Hematopoietic multipotent progenitor cell (in vitro differentiated cells): ENCODE measurements around the gene LRBA. TPM values are rescaled to one million over a fixed set of nuclear protein-coding genes. Genes with fewer than 3 reads are reported as not detected.
A peak's percentile ranks its signal among the peaks of the same experiment; 100 is the strongest.

Experiments used
- DNase-seq, 3 donors: peaks; one replicate each; pipeline ENCODE4 v3.0.0-alpha.2; 2011 to 2015; ENCODE audit warnings: low read depth in 2 of 3, low spot score in 2 of 3
- total RNA-seq: library from RNA; depleted of rRNA; stranded (reverse); fragments of >200 nt; gene quantifications from one replicate; pipeline ENCODE4 v1.2.3, GENCODE V29; 2012

The LRBA gene
- total RNA-seq, 1 donor: 219 TPM

- DNase-seq: no peak
Measured at GRCh38 chr4:150258569-150258968, 756.5 kb downstream of the LRBA start.

DNA sequence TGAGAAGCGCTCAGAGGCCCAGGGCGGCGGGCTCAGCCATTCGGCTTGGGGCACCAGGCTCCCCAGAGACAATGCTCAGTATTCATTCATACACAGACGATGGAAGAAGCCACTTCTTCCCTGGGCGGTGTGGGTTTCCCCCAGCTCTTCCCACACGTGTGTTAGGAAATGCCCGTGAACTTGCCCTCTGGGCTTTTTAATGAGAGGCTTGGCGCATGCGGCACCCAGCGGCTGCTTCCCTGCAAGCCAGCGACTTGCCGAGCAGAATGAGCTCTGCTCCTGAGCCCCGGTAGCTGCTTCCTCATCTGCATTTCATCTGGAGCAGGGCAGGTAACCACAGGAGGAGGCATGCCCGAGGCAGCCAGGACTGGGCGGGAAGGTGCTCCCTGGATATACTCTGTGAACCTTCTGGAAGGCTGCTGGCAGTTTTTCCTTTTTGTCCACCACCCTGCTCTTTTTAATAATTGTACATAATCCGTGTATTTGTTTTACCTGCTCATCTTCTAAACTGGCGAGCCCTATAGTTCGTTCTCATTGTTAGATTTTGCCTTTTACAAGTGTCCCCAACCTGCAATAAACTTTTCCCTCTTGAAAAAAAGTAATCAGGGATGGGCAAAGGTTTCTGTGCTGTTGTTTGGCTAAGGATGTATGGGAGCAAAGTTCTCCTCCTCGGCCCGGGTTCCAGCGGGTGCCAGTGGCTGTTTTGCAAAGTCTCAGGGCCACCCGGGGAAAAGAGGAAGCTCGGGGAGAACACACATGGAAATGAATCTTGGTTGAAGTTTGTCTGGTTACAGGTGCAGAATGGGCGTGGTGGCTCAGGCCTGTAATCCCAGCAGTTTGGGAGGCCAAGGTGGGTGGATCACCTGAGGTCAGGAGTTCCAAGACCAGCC, 758.0 kb downstream of the LRBA start:
- no peak for DNase-seq

DNA sequence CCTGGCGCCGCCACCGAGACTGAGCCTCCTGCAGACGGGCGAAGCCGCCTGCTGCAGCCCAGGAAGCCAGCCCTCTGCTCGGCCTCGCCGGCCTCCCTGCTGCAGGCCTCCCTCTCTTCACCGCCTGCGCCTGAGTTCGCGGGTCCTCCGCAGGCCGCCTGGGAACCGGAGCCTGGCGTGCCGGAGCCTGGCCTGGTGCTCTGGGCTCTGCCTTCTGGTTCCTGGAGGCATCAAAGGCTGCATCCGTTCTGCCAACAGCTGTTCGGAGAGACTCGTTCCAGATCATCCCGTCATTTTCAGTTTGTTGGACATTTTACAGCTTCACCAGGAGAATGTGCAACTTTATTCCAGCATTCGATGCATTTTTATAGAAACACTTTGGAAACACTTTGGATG, 758.9 kb downstream of the LRBA start:
- no peak for DNase-seq

- no peak for DNase-seq
Measured at GRCh38 chr4:150255610-150256224, 759.4 kb downstream of the LRBA start.

DNA sequence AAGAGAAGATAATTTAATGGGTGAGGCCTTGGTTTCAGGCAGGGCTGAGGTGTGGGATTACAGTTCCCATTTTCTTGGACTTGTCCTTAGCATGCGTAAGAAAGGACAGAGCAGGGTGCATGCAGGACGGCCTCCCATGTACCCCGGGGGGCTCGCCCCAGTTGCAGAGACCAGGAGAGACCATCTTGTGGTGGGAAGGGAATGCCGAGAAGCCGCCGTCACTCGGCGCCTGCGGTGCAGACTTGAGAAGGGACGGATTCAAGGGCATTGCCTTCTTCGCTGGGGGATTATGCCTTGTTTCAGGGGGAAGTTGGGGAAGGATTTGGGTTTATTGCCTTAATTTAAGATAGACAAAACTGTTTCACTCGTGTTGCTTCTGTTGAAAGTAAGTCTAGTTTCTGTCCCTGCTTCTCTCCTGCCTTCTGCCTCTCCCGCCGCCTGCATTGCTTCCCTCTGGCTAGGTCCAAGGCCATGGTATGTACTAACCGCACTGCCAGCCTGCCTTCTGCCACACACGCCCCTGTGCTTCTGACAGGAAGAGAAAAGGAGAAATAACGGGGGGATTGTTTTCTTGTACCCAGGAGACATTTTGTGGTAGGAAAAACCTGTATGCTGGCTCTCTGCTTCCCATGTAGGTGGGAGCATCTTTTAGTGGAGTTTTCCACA, 761.0 kb downstream of the LRBA start:
- DNase-seq: peak in 2 of 3 donors; percentile 22 to 65

- DNase-seq: no peak
Measured at GRCh38 chr4:150253416-150253815, 761.7 kb downstream of the LRBA start.

- no peak for DNase-seq
Measured at GRCh38 chr4:150252741-150253140, 762.3 kb downstream of the LRBA start.

DNA sequence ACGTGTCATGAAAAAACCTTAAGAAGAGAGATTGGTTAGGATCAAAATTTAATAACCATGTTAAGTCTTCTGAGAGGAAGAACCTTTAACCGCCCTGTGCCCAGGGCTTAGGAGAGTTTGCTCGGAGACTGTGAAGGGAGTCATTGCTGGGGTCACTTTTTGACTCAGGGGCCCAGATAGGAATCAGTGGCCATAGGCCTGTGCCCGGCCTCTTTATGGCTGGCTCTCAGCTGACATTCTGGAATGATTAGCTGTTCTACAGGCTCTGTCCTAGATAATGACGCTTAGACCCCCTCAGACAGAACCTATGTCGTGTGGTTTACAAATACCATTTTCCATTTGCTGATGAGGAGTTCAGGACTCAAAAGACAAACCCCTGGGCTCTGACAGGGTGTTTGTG, 762.8 kb downstream of the LRBA start:
- DNase-seq: no peak

DNA sequence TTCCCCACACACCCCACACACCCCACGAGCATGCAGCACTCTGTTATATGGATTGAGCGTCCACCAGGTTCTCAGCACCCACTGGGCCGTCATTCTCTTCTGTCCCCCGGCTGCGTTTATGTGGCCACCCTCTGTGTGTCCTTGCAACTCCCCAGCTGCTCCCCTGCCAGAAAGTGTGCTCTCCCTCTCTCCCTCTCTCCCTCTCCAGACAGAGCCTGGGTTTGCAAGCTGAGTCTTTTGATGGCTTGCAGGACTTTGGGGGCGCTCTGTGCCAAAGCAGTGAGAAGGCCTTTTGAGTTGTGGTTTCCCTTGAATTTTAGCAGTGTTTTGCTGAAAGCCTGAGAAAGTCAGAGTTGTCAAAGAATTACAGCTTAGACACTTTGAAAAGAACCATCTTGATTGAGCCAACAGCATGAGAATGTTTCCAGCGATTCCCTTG, 763.3 kb downstream of the LRBA start:
- DNase-seq: no peak

DNA sequence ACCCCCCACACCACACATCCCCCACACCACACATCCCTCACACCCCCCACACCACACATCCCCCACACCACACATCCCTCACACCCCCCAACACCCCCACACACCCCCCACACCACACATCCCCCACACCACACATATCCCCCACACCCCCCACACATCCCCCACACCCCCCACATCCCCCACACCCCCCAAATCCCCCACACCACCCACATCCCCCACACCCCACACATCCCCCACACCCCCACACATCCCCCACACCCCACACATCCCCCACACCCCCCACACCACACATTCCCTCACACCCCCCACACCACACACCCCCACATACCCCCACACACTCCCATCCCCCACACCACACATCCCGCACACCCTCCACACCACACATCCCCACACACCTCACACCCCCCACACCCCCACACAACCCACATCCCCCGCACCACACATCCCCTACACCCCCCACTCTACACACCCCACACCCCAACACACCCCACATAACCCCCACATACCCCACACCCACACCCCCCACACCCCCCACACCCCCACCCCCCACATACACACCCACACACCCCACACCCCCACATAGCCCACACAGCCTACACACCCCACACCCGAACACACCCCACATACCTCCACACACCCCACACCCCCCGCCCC, 764.0 kb downstream of the LRBA start:
- no peak for DNase-seq

DNA sequence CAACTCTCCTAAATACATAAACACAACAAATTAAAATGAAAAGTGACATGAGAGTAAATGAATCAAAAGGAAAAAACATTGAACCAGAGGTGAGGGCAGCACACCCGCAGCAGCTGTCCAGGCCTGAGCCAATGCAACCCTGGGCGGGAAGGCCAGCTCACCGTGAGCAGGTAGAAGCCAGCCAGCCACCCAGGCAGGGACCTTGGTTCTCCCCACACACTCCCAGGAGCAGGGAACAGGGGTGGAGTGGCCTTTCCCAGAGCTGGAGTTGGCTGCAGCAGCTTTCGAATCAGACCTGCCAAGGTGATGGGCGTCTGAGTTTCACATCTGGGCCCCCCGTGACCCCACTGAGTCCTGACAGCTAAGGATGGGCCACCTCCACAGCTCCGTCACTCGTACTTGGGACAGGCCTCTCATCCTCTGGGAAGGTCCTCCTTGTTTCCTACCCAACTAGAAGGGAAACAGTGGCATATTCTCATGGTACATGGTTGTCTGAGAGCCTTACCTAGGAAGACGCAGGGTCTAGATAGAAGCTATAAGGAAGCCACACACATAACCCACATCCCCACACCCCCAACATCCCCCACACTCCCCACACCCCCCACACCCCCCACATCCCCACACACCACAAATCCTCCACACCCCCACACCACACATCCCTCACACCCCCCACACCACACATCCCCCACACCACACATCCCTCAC, 764.6 kb downstream of the LRBA start:
- no peak for DNase-seq

- no peak for DNase-seq
Measured at GRCh38 chr4:150248181-150248580, 766.9 kb downstream of the LRBA start.

DNA sequence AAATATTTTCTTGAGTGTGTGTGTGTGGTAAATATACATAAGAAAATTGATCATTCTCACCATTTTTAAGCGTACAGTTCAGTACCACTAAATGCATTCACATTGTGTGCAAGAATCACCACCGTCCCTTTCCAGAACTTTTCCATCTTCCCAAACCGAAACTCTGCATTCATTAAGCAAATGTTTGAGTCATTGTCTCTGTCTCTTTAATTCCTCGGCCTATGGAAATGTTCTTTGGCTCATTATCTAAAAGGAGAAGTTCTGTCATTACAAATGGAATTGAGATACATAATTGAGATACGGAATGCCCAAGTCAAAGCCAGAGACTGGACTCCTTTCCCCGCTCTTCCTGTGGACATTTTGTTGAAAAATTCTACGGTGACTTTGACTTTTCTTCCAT, 767.9 kb downstream of the LRBA start:
- no peak for DNase-seq

GRCh38 chr4:150244600-150244999, 770.5 kb downstream of the LRBA start:
- DNase-seq: peak in 1 of 3 donors; percentile 42

- DNase-seq: no peak
Measured at GRCh38 chr4:150243932-150244331, 771.2 kb downstream of the LRBA start.

GRCh38 chr4:150242820-150243458, 772.1 kb downstream of the LRBA start:
- peak in 2 of 3 donors; percentile 12 to 48 for DNase-seq

GRCh38 chr4:150240011-150240410, 775.1 kb downstream of the LRBA start:
- no peak for DNase-seq

DNA sequence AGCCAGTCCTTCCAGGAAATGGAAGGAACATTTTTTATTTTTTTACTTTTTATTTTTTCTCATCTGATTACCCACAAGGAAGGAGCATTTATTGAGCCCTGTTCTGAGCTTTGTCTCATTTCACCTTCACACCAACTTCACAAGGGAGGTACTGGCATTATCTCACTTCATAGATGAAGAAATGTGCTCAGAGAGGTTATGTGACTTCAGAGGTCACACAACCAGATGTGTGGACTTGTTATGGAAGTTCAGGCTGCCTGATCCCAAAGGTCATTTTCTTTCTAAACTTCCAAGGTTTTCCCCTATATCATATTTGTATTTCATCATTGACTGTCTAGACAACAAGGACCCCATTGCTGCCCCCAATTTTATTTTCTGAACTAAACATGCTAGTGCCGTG, 776.5 kb downstream of the LRBA start:
- DNase-seq: no peak

DNA sequence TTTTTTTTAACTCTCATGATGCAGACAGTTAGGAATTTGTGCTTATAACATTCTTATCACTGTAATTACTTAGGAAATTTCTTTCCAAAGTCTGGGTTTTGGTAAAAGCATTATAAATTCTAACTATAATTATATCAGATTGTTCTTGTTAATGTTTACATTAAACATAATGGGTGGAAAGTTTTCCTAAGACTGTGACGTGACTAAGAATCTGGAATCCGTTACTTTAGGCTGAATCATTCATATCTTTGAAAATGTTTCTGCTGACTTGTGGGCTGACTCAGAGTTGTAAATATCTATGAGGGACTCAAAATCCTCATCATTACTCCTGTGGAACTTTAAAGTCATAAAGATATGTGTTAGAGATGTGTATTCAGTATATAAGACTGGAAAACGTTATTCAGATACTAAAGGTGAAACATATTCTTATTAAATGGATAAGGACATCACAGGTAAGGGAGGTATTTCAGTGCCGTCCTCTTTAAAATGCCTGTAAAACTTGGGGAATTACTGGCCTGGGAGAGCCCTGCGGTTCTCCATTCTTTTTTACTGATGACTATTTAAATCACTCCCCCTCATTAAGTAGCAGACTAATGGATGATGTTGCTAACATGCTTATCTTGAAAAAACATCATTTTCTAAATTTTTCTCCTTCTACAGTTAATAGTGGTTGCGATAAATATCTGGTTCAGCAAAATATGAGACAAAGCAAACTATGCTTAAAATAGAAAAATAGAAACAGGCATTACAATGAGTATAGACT, 777.8 kb downstream of the LRBA start:
- DNase-seq: no peak
